Activated T-helper 17 cell treated with anti-CD3 and anti-CD28 coated beads, Interleukin-2, amount 50 U/mL, for 72 hours (primary cell): ENCODE data around the gene SCAMP4. TPM values are rescaled to one million over a fixed set of nuclear protein-coding genes. Genes with fewer than 3 reads are reported as not detected.
"Not testable (repeated sequence)": the region's sequence is repeated elsewhere in the genome, so short reads cannot be mapped to it uniquely, and the experiment has no call there.

Source experiments
- ATAC-seq: fragments of 150-1000 bp; cut with Tn5 transposase; replicated peaks from 2 replicates; pipeline ENCODE4 v1.10.0; 2021; ENCODE audit warnings: mild to moderate bottlenecking, moderate library complexity
- H3K27ac Mint-ChIP-seq: one replicate; pipeline ENCODE4 v1.8.0; 2022; ENCODE audit warnings: mixed read lengths
- H3K27me3 Mint-ChIP-seq: one replicate; pipeline ENCODE4 v1.8.0; 2022; ENCODE audit warnings: mixed read lengths
- H3K36me3 Mint-ChIP-seq: one replicate; pipeline ENCODE4 v1.8.0; 2022; ENCODE audit warnings: low read depth, mild to moderate bottlenecking, mixed read lengths
- H3K4me1 Mint-ChIP-seq: one replicate; pipeline ENCODE4 v1.8.0; 2022; ENCODE audit warnings: mixed read lengths
- H3K4me3 Mint-ChIP-seq: one replicate; pipeline ENCODE4 v1.8.0; 2022; ENCODE audit warnings: mild to moderate bottlenecking, mixed read lengths
- H3K9me3 Mint-ChIP-seq: one replicate; pipeline ENCODE4 v1.8.0; 2022; ENCODE audit warnings: mixed read lengths
- total RNA-seq, 2 donors: library from RNA; stranded (reverse); gene quantifications; one replicate each; pipeline ENCODE4 v1.2.3, GENCODE V29; 2022

Gene SCAMP4
- total RNA-seq, 2 donors from 2014 or later = 31.7 to 36.4 TPM

DNA sequence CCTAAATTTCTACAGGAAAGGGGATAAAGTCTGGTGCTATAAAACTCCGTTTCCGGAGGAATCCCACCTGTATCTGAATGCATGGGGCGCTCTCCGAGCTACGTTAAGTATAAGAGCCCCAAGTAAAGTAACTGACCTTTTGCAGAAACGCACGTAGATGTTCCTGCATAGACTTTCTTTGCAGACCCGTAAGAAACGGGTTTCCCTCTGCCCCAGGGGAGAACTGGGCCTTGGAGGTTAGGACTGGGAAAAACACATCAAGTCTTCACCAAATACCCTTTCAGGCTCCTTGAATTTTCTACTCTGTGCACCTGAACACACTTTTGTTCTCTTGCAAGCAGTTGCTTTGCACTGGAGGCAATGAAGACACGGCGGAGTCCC is 29.9 kb upstream of the SCAMP4 start:
- Mint-ChIP-seq H3K27ac (peak overlapping the region; percentile 95), H3K4me3 (peak overlapping the region; percentile 98), H3K36me3 (peaks cover 54% of the 10 kb centered on the region)
- H3K4me1 Mint-ChIP-seq, H3K9me3 Mint-ChIP-seq, ATAC-seq, H3K27me3 Mint-ChIP-seq: not testable (repeated sequence)

DNA sequence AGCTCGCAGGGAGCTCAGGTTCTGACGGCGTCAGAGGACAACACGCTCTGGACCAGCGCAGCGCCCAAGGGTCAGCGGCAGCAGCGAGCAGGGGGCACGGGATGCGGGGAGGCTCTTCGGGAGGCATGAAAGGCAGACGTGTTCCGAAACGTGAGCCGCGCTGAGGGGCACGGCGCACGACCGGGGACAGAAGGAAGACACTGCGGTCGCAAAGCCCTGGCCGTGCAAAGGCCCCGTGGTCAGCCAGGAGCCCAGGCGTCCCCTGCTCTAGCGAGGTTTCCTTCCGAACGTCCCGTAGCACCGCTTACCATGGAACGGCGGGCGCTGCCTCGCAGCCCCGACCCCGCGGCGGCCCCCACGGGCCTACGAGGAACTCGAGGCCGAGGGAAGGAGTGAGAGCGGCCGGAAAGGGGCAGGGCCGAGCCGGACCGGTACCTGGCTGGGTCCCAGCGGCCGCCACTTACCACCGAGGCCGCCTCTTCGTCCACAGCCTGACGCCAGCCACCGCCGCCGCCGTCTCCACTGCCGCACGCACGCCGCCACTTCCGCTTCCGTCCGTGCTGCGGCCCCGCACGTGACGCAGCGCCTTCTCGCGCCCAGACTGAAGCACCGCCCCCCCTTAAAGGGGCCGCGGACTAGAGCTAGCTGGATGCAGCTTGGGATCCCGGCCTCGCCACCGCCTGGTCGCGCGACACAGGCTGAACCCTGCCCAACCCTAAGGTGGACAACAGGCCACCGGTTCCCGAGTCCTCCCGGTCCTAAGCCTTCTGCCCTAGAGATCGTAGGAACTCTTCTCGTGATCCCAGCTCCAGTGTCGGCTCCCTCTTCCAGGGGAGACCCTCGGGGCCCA is 29.3 kb upstream of the SCAMP4 start:
- Mint-ChIP-seq H3K4me3 (peak overlapping the region; percentile 98), H3K27me3 (no peaks in the 10 kb centered on the region), H3K27ac (peak overlapping the region; percentile 95), H3K9me3 (no peaks in the 10 kb centered on the region), H3K36me3 (peaks cover 48% of the 10 kb centered on the region), H3K4me1 (peaks cover 6% of the 10 kb centered on the region)
- peak; percentile 98 for ATAC-seq

DNA sequence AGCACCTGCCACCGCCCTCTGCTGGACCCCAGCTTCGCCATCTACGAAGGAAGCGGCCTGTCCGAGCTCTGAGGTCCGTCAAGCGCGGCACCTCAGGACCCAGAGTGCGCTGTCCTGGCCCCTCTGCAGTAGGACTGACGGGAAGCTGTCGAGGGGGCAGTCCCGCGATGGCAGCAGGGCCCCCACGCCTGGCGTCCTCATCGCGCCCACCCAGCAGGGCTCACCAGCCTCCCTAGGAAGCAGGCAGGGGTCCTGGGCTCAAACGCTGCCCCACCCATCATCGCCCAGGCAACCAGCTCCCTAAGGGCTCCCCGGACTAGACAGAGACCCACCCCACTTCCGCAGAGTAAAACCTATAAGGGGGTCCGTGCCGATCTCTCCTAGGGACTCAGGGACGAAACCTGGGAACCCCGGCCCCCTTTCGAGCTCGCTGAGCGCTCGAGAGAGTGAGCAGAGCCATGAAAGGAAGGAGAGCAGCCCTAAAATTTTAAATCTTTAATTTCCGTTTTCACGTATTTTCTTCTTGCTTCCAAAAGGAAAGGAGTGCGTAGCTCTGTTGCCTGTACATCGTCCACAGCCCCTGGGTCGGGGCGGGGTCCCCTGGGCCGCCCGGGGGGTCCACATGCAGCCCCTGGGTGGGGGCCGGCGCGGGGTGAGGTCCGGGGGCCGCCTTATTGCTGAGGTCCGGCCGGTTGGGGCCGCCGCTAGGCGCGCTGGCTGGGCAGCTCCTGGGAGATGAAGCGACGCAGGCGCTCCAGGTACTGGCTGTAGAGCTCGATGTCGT is 28.5 kb upstream of the SCAMP4 start:
- H3K4me3 Mint-ChIP-seq = peak overlapping the region; percentile 98
- peak; percentile 3 for ATAC-seq
- not testable (repeated sequence) for H3K27me3 Mint-ChIP-seq, H3K9me3 Mint-ChIP-seq, H3K4me1 Mint-ChIP-seq
- peak overlapping the region; percentile 95 for H3K27ac Mint-ChIP-seq
- peaks cover 45% of the 10 kb centered on the region for H3K36me3 Mint-ChIP-seq

DNA sequence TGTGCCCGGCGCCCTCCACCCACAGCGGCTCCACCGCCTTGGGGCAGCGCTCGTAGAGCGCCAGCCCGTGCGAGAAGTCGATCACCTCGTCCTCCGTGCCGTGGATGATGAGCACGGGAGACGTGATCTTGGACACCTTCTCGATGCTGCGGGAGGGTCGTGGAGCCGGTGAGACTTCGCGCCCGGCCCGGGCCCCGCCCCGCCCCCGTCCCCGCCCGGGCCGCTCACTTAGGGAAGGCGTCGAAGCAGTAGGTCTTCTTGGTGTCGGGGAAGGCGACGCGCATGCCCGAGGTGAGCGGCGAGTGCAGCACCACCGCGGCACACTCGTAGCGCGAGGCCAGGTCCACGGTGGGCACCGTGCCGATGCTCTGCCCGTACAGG is 27.9 kb upstream of the SCAMP4 start:
- not testable (repeated sequence) for ATAC-seq, H3K4me1 Mint-ChIP-seq, H3K4me3 Mint-ChIP-seq, H3K27ac Mint-ChIP-seq, H3K27me3 Mint-ChIP-seq, H3K9me3 Mint-ChIP-seq
- H3K36me3 Mint-ChIP-seq = peaks cover 46% of the 10 kb centered on the region

DNA sequence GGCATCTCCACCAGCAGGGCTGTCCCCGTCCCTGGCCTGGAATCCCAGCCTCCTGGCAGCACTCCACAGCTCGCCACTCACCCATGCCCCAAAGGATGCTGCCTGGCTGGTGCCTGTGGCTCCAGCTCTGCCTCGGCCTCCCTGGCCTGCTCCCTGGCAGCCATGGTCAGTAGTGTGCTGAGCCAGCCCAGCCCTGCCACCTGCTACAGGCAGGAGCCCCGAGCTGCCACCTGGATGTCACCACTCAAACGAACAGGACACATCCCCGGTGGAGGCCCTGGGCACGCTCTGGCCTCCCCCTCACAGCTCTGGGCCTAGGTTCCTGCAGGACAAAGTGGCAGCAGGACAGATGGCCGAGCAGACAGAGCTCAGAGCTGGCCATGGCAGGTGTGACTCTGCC is 26.6 kb upstream of the SCAMP4 start:
- Mint-ChIP-seq H3K36me3 (peaks cover 47% of the 10 kb centered on the region), H3K4me1 (peaks cover 13% of the 10 kb centered on the region)
- H3K27ac Mint-ChIP-seq, ATAC-seq, H3K27me3 Mint-ChIP-seq, H3K9me3 Mint-ChIP-seq, H3K4me3 Mint-ChIP-seq: not testable (repeated sequence)

DNA sequence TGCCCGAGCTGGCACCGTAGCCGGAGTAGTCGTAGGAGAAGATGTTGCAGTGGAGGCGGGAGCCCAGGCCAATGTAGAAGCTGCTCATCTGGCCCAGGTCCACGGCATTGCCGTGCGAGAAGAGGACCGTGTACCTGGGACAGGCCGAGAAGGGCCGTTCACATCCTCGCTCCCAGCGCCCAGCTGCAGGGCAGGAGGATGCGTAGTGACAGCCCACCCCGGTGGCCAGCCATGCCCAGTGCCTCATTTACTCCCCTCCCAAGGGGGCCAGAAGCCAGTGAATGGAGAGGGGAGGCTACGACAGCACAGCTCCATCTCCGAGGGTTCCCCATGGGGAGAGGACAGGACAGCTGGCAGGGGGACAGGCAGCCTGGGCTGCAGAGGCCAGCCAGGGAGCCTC is 25.2 kb upstream of the SCAMP4 start:
- ATAC-seq, H3K27me3 Mint-ChIP-seq, H3K27ac Mint-ChIP-seq, H3K4me3 Mint-ChIP-seq, H3K9me3 Mint-ChIP-seq: not testable (repeated sequence)
- H3K36me3 Mint-ChIP-seq = peaks cover 45% of the 10 kb centered on the region
- H3K4me1 Mint-ChIP-seq = peaks cover 14% of the 10 kb centered on the region

DNA sequence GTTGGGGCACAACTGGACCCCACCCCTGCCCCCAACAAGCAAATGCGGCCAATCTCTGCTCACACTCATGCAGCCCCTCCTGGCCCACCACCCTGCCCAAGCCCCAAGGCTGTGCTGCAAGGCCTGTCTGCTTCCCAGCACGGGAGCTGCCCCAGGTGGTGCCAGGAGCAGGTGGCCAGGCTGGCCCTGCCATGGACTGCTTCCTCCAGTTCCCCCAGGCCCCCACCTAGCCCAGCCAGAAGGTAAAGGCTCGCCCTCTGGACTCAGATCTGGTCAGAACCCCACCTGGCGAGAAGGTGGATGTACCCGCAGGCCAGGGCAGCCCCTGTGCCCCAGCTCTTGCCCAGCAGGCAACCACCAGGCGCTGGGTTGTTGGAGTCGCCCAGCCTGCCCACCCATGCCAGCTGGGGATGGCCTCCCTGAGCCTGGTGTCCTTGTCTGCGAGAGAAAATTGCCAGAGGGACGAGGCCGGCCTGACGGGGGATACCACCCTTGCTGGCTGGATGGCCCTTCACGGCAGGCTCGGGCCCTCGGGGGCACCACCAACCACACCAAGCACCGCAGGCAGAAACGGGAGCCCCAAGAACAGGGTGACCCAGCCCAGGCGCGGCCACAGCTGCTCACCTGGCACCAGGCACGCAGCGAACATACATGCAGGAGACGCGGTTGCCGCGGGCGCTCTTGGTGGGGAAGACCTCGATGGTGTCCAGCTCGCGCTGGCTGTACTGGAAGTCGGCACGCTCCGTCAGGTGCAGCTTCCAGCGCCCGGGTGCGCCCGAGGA is 24.4 kb upstream of the SCAMP4 start:
- Mint-ChIP-seq H3K4me1 (peaks cover 14% of the 10 kb centered on the region), H3K27me3 (no peaks in the 10 kb centered on the region), H3K36me3 (peaks cover 38% of the 10 kb centered on the region), H3K4me3 (peak overlapping the region; percentile 12), H3K27ac (no peak overlapping the region), H3K9me3 (no peaks in the 10 kb centered on the region)
- no peak for ATAC-seq

DNA sequence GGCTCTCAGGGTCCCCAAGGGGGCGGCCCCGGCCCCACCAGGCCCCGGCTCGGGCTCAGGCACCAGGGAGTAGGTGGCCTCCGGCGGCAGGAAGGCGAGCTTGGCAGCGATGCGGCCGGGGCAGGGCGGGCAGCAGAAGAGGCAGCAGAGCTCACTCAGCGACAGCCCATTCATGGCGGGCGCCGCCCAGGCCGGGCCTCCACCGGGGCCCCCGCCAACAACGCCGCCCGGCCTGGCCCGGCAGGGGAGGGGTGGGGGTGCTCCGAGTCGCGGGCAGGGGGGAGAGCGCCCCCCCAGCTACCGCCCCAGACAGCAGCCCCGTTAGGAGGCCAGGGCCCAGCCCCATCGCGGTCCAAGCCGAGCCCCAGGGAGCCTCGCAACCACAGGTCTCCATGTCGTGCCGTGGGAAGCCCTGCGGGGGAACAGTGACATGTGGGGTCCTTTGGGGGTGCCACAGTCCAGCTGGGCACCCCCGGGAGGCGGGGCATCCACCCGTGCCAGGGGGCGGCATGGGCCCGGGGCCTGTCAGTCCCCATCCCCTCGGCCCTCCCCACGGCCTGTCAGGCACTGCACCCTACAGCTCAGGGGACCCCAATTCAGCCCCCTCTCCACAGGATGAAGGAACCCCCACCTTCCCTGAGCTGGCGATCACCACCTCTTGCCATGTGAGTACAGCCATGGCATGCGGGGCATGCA is 23.7 kb upstream of the SCAMP4 start:
- peak overlapping the region; percentile 87 for H3K27ac Mint-ChIP-seq
- H3K4me3 Mint-ChIP-seq = peak overlapping the region; percentile 91
- H3K4me1 Mint-ChIP-seq = peaks cover 14% of the 10 kb centered on the region
- H3K36me3 Mint-ChIP-seq = peaks cover 31% of the 10 kb centered on the region
- H3K27me3 Mint-ChIP-seq, ATAC-seq, H3K9me3 Mint-ChIP-seq: not testable (repeated sequence)

DNA sequence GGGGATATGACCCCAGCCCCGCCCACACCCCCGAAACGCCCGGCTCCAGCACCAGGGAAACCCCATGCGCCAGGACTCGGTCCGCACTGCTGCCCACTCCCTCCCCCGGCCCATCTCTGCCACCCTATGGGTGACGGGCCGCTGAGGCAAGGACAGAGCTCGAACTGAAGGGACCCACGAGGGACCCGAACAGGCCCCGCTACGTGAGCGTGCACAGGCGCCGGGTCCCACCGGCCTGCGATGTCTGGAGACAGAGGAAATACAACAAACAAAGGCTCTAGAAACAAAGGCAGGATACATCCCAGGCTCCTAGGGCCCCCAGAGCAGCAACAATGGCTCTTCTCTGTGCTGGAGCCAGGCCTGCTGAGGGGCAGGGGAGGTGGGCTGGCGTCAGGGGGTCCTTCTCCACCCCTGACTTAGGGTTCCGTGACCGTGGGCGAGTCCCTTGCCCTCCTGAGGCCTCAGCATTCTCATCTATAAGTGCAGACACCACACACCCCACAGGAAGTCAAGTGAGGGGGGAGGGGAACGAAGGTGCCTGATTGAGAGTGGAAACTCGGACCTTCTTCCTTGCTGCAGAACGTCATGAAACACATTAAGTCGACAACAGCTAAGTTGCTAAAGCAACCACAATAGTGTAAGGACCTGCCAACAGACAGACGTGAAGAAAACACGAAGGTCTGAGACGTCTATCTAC is 23.0 kb upstream of the SCAMP4 start:
- Mint-ChIP-seq H3K27ac (peak overlapping the region; percentile 87), H3K4me1 (peaks cover 14% of the 10 kb centered on the region), H3K27me3 (no peaks in the 10 kb centered on the region), H3K9me3 (no peaks in the 10 kb centered on the region), H3K4me3 (peak overlapping the region; percentile 91), H3K36me3 (peaks cover 29% of the 10 kb centered on the region)
- ATAC-seq = peak; percentile 62

DNA sequence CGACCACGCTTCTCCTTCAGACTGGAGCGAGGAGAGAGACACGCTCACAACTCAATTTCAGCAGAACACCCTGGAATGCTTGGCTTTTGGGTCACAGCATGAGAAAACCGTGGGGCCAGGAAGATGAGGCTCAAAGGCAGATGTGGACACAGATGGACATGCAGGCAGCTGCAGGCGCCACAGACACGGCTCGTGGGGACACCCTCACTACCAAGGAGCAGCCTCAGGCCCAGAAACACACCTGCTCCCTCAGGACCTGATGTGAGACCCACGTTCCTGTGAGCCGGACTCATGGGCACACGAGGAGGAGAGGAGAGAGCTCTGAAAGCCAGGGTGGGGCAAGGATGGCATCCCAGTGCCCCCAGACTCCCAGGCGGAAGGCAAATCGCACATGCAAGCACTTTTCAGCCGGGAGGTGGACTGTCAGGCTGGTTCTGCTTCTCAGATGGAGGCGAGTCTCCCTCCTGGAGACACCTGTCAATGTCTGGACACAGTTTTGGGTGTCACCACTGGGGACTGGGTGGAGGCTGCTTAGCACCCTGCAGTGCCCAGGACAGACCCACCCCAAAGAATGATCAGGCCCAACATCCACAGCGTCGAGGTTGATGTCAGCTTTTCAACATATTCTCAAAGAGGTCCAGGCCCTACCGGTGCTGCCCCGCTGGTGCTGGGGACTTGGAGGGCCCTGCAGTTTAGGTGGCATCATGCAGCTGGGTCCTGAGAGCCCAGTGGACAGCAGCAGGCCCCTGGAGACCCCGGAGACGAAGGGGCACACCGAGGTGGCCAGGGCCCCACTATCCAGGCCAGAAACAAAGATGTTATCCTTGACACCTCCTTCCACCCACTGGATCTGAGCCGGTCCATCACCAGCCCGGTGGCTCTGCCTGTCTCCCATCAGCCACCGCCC is 22.2 kb upstream of the SCAMP4 start:
- peak overlapping the region; percentile 87 for H3K27ac Mint-ChIP-seq
- peaks cover 14% of the 10 kb centered on the region for H3K4me1 Mint-ChIP-seq
- ATAC-seq = no peak
- H3K27me3 Mint-ChIP-seq = no peaks in the 10 kb centered on the region
- no peaks in the 10 kb centered on the region for H3K9me3 Mint-ChIP-seq
- peak overlapping the region; percentile 91 for H3K4me3 Mint-ChIP-seq
- H3K36me3 Mint-ChIP-seq = peaks cover 29% of the 10 kb centered on the region

DNA sequence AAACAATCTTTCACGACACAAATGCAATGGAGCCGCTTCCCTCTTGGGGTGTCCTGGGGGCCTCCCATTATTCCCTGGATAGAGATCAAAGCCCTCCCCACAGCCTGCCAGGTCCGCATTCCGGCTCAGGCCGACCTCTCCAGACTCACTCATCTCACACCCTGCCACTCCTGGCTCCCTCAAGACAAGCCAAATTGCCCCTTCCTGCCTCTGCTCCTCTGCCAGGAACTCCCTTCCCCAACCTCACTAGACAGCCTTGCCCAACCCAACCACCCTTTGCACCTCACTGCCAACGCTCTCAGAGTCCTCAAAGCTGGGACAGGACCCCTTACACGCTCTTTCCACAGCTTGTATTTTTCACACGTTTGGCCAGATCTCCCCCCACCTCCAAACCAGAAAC is 21.4 kb upstream of the SCAMP4 start:
- H3K4me1 Mint-ChIP-seq = peaks cover 14% of the 10 kb centered on the region
- H3K36me3 Mint-ChIP-seq = peaks cover 29% of the 10 kb centered on the region
- ATAC-seq = no peak
- peak overlapping the region; percentile 87 for H3K27ac Mint-ChIP-seq
- H3K9me3 Mint-ChIP-seq = no peaks in the 10 kb centered on the region
- H3K27me3 Mint-ChIP-seq = no peaks in the 10 kb centered on the region
- peak overlapping the region; percentile 91 for H3K4me3 Mint-ChIP-seq

DNA sequence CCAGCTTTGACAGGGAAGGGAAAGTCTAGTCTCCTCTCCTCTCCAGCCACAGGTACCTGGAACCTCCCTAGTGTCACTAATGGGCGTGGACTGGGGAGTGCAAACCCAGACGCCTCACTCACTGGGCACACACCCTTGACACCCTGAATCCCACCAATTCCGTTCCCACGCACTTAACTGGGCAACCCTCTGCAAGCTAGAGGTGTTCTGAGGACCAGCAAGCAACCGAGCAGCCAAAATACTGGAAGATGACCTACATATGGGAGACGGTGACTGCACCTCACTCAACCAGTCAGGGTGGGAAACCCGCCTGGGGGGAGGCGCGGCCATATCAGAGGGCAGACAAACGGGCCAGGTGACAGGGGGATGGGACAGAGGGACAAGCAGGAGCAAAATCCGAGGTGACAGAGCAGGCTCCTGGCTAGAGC is 20.9 kb upstream of the SCAMP4 start:
- H3K4me1 Mint-ChIP-seq = peaks cover 14% of the 10 kb centered on the region
- peaks cover 29% of the 10 kb centered on the region for H3K36me3 Mint-ChIP-seq
- ATAC-seq = peak; percentile 29
- H3K27me3 Mint-ChIP-seq = no peaks in the 10 kb centered on the region
- no peaks in the 10 kb centered on the region for H3K9me3 Mint-ChIP-seq
- peak overlapping the region; percentile 87 for H3K27ac Mint-ChIP-seq
- H3K4me3 Mint-ChIP-seq = peak overlapping the region; percentile 91
